ENCODE results near the gene RARRES1.

GRCh38 chr3:158659454-158660237 lies 72.6 kb downstream of the RARRES1 start:
- peak; percentile 72 to 77 for TF ChIP-seq CTCF (conservative IDR thresholded peaks at IDR 0.05; ENCODE audit: low read depth in 2 of 2)
- no peak for TF ChIP-seq EZH2 (IDR thresholded peaks at IDR 0.05; ENCODE audit: low read depth, unreplicated experiment)
- TF ChIP-seq REST (IDR thresholded peaks at IDR 0.05; ENCODE audit: unreplicated experiment): no peak
- TF ChIP-seq NANOG (IDR thresholded peaks at IDR 0.05; ENCODE audit: borderline replicate concordance): no peak
- no peak for TF ChIP-seq ZNF114 (CRISPR knock-in tag; IDR thresholded peaks at IDR 0.05)
- no peak for TF ChIP-seq ZNF462 (CRISPR knock-in tag; IDR thresholded peaks at IDR 0.05)
- no peak for TF ChIP-seq CREB1 (CRISPR knock-in tag; IDR thresholded peaks at IDR 0.05; ENCODE audit: low read depth)
- TF ChIP-seq EZH2phosphoT487 (IDR thresholded peaks at IDR 0.05; ENCODE audit: unreplicated experiment): no peak
- TF ChIP-seq JUNB (IDR thresholded peaks at IDR 0.05; ENCODE audit: unreplicated experiment): no peak

Measured in GM23338 (cell line).